Gastroesophageal sphincter (tissue), 3 donors: Measurements from ENCODE around the gene FAM180A.

Experiments used
- CTCF ChIP-seq, 4 experiments: fragments of 200-600 bp in 2 of 4; fragments of 450-650 bp in 2 of 4; sonication (generic) in 1 of 4; IDR thresholded peaks; one replicate each; pipeline ENCODE4 v1.5.1; 2017 to 2019; ENCODE audit warnings: antibody characterized with exemption in 4 of 4, mild to moderate bottlenecking in 2 of 4, moderate library complexity in 2 of 4
- EP300 ChIP-seq: sonication (generic); formaldehyde crosslinking; IDR thresholded peaks from one replicate; pipeline ENCODE4 v1.6.1; 2017; ENCODE audit warnings: antibody characterized with exemption, mild to moderate bottlenecking
- POLR2A ChIP-seq, 2 donors: fragments of 450-650 bp; IDR thresholded peaks; one replicate each; pipeline ENCODE4 v1.6.1; 2017; ENCODE audit warnings: antibody characterized with exemption in 2 of 2, mild to moderate bottlenecking in 2 of 2, moderate library complexity in 1 of 2
- POLR2AphosphoS5 ChIP-seq: sonication (generic); formaldehyde crosslinking; IDR thresholded peaks from one replicate; pipeline ENCODE4 v1.6.1; 2017; ENCODE audit warnings: antibody characterized with exemption

GRCh38 chr7:135771961-135772638 lies 23.5 kb upstream of the FAM180A start:
- TF ChIP-seq CTCF (IDR thresholded peaks at IDR 0.05) (no peak), POLR2A (IDR thresholded peaks at IDR 0.05) (no peak), POLR2AphosphoS5 (no peak), EP300 (no peak)
